ENCODE results near the gene HLA-DQB2.

DNA sequence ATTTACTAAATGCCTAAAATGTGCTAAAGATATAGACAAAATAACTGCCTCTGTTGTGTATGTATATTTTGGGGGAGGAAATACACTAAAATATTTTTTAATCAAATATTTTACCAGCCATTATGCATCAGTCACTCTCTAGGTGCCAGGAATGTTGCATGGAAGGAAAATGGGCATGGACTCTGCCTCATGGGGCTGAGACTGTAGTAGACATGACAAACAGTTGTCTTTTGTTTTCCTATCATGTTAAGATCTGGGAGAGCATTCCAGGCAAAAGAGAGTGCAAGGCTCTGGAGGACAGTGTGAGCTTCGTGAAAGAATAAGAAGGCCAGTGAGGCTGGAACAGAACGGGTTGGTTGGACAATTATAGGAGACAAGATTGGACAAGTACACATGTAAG lies 27.0 kb upstream of the HLA-DQB2 start:
- TF ChIP-seq, protein P1, sequence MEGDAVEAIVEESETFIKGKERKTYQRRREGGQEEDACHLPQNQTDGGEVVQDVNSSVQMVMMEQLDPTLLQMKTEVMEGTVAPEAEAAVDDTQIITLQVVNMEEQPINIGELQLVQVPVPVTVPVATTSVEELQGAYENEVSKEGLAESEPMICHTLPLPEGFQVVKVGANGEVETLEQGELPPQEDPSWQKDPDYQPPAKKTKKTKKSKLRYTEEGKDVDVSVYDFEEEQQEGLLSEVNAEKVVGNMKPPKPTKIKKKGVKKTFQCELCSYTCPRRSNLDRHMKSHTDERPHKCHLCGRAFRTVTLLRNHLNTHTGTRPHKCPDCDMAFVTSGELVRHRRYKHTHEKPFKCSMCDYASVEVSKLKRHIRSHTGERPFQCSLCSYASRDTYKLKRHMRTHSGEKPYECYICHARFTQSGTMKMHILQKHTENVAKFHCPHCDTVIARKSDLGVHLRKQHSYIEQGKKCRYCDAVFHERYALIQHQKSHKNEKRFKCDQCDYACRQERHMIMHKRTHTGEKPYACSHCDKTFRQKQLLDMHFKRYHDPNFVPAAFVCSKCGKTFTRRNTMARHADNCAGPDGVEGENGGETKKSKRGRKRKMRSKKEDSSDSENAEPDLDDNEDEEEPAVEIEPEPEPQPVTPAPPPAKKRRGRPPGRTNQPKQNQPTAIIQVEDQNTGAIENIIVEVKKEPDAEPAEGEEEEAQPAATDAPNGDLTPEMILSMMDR (conservative IDR thresholded peaks at IDR 0.05): no peak
- TF ChIP-seq ZFX (IDR thresholded peaks at IDR 0.05): no peak

All from C4-2B (cell line).